Naive thymus-derived CD8-positive, alpha-beta T cell (primary cell): ENCODE measurements around the gene ADGRA3. TPM values are rescaled to one million over a fixed set of nuclear protein-coding genes. Genes with fewer than 3 reads are reported as not detected.

Experiments used
- ATAC-seq, 2 donors: fragments of 150-1000 bp; cut with Tn5 transposase in 1 of 2; sonication (Bioruptor Pico), chemical (Tn5 transposase) in 1 of 2; 1 replicate in 1 of 2; 2 replicates in 1 of 2; pipeline ENCODE4 v1.10.0; 2021; ENCODE audit warnings: mild to moderate bottlenecking in 2 of 2, moderate library complexity in 2 of 2
- POLR2A ChIA-PET: fragments of 350-600 bp; sonication (Branson Sonifier 250); formaldehyde crosslinking; loops from one replicate; lab custom pipeline; 2021; ENCODE audit warnings: antibody characterized with exemption; lab: Charles Lee
- DNase-seq, 10 donors: peaks; one replicate each; pipeline versions ENCODE4 v3.0.0 to v3.0.0-alpha.2; 2020 to 2022
- H3K27ac Mint-ChIP-seq, 10 donors: one replicate each; pipeline ENCODE4 v1.8.0; 2020 to 2022; ENCODE audit warnings: mild to moderate bottlenecking in 10 of 10, mixed read lengths in 10 of 10, moderate library complexity in 4 of 10, inconsistent platforms in 1 of 10
- H3K27me3 Mint-ChIP-seq, 5 donors: one replicate each; pipeline ENCODE4 v1.8.0; 2021 to 2022; ENCODE audit warnings: mixed read lengths in 5 of 5
- H3K36me3 Mint-ChIP-seq, 3 donors: one replicate each; pipeline ENCODE4 v1.8.0; 2020 to 2022; ENCODE audit warnings: mixed read lengths in 3 of 3, mild to moderate bottlenecking in 2 of 3, inconsistent platforms in 1 of 3
- H3K4me1 Mint-ChIP-seq, 4 donors: one replicate each; pipeline ENCODE4 v1.8.0; 2021 to 2022; ENCODE audit warnings: mixed read lengths in 4 of 4
- H3K4me3 Mint-ChIP-seq, 10 donors: one replicate each; pipeline ENCODE4 v1.8.0; 2020 to 2022; ENCODE audit warnings: mild to moderate bottlenecking in 10 of 10, mixed read lengths in 10 of 10, moderate library complexity in 6 of 10, inconsistent platforms in 1 of 10
- H3K9me3 Mint-ChIP-seq, 9 donors: one replicate each; pipeline ENCODE4 v1.8.0; 2020 to 2022; ENCODE audit warnings: mixed read lengths in 9 of 9, mild to moderate bottlenecking in 3 of 9, inconsistent platforms in 1 of 9, moderate library complexity in 1 of 9
- polyA plus RNA-seq, 3 donors: library from polyadenylated mRNA; unstranded; fragments of 300-500 nt; fragmentation: Illumina TruSeq; gene quantifications; one replicate each; pipeline ENCODE4 v1.2.3, GENCODE V29; 2021
- total RNA-seq, 8 experiments: library from RNA in 2 of 8; stranded (reverse) in 2 of 8; gene quantifications; one replicate each; pipeline ENCODE4 v1.2.3 and lab custom pipeline; 2021 to 2026

ADGRA3 gene
- total and polyA plus RNA-seq, 5 experiments from 2014 or later: 0.41 to 2.1 (median 1.7) TPM

- Mint-ChIP-seq H3K4me3 (no peak overlapping the region), H3K4me1 (no peaks in the 10 kb centered on the region), H3K27me3 (no peaks in the 10 kb centered on the region), H3K27ac (no peak overlapping the region), H3K36me3 (no peaks in the 10 kb centered on the region), H3K9me3 (peaks cover 0 to 3% (median 0%) of the 10 kb centered on the region in 9 donors)
- ATAC-seq: no peak
- POLR2A ChIA-PET: no interaction called here
- no peak for DNase-seq
These were observed 145.8 kb downstream of the ADGRA3 start for GRCh38 chr4:22369901-22370562.

GRCh38 chr4:22363787-22364186 lies 152.1 kb downstream of the ADGRA3 start:
- ATAC-seq: no peak
- Mint-ChIP-seq H3K4me3 (no peak overlapping the region), H3K36me3 (peaks cover 0 to 5% (median 0%) of the 10 kb centered on the region in 3 donors), H3K9me3 (peaks cover 0 to 6% (median 2%) of the 10 kb centered on the region in 9 donors), H3K4me1 (no peaks in the 10 kb centered on the region), H3K27me3 (no peaks in the 10 kb centered on the region), H3K27ac (no peak overlapping the region)
- DNase-seq: no peak
- POLR2A ChIA-PET: no interaction called here

- Mint-ChIP-seq H3K27me3 (no peaks in the 10 kb centered on the region), H3K9me3 (peaks cover 0 to 13% (median 4%) of the 10 kb centered on the region in 9 donors), H3K4me3 (no peak overlapping the region)
These were observed 152.8 kb downstream of the ADGRA3 start for GRCh38 chr4:22363036-22363435.

GRCh38 chr4:22356987-22357596 lies 158.8 kb downstream of the ADGRA3 start:
- POLR2A ChIA-PET: no interaction called here
- Mint-ChIP-seq H3K9me3 (peaks cover 0 to 26% (median 8%) of the 10 kb centered on the region in 9 donors), H3K27me3 (peaks cover 0 to 3% (median 3%) of the 10 kb centered on the region in 5 donors), H3K27ac (no peak overlapping the region), H3K4me1 (no peaks in the 10 kb centered on the region), H3K4me3 (no peak overlapping the region), H3K36me3 (peaks cover 0 to 8% (median 6%) of the 10 kb centered on the region in 3 donors)
- DNase-seq: peak in 2 of 10 donors; percentile 10 to 13
- peak; percentile 41 to 70 for ATAC-seq

More at GRCh38 chr4:22363036-22363435, 152.8 kb downstream of the ADGRA3 start:
- H3K27ac Mint-ChIP-seq: no peak overlapping the region
- peaks cover 0 to 8% (median 2%) of the 10 kb centered on the region in 3 donors for H3K36me3 Mint-ChIP-seq
- POLR2A ChIA-PET: no interaction called here
- ATAC-seq: no peak
- no peaks in the 10 kb centered on the region for H3K4me1 Mint-ChIP-seq
- no peak for DNase-seq

- Mint-ChIP-seq H3K27me3 (peaks cover 0 to 3% (median 3%) of the 10 kb centered on the region in 5 donors), H3K36me3 (no peaks in the 10 kb centered on the region), H3K4me3 (no peak overlapping the region), H3K27ac (no peak overlapping the region), H3K9me3 (peaks cover 0 to 8% (median 0%) of the 10 kb centered on the region in 9 donors), H3K4me1 (no peaks in the 10 kb centered on the region)
- DNase-seq (no peak), ATAC-seq (no peak)
- POLR2A ChIA-PET: no interaction called here
These were observed 167.5 kb downstream of the ADGRA3 start for GRCh38 chr4:22348410-22348809.

GRCh38 chr4:22345678-22346077 lies 170.2 kb downstream of the ADGRA3 start:
- ATAC-seq (no peak), DNase-seq (no peak)
- Mint-ChIP-seq H3K36me3 (no peaks in the 10 kb centered on the region), H3K9me3 (peaks cover 0 to 6% (median 0%) of the 10 kb centered on the region in 9 donors), H3K27ac (no peak overlapping the region), H3K27me3 (no peaks in the 10 kb centered on the region), H3K4me3 (no peak overlapping the region), H3K4me1 (no peaks in the 10 kb centered on the region)
- POLR2A ChIA-PET: no interaction called here

GRCh38 chr4:22345055-22345454 lies 170.8 kb downstream of the ADGRA3 start:
- POLR2A ChIA-PET: no interaction called here
- DNase-seq: no peak
- Mint-ChIP-seq H3K36me3 (no peaks in the 10 kb centered on the region), H3K4me3 (no peak overlapping the region), H3K27ac (no peak overlapping the region), H3K9me3 (peaks cover 0 to 6% (median 0%) of the 10 kb centered on the region in 9 donors), H3K27me3 (no peaks in the 10 kb centered on the region), H3K4me1 (no peaks in the 10 kb centered on the region)
- ATAC-seq: no peak

GRCh38 chr4:22343606-22344005 lies 172.3 kb downstream of the ADGRA3 start:
- Mint-ChIP-seq H3K9me3 (peaks cover 0 to 6% (median 0%) of the 10 kb centered on the region in 9 donors), H3K27ac (no peak overlapping the region), H3K27me3 (no peaks in the 10 kb centered on the region), H3K4me1 (no peaks in the 10 kb centered on the region), H3K4me3 (no peak overlapping the region), H3K36me3 (no peaks in the 10 kb centered on the region)
- ATAC-seq (no peak), DNase-seq (no peak)
- POLR2A ChIA-PET: no interaction called here

GRCh38 chr4:22339491-22339890 lies 176.4 kb downstream of the ADGRA3 start:
- Mint-ChIP-seq H3K4me1 (no peaks in the 10 kb centered on the region), H3K27me3 (no peaks in the 10 kb centered on the region), H3K36me3 (peaks cover 0 to 2% (median 0%) of the 10 kb centered on the region in 3 donors), H3K9me3 (peaks cover 0 to 6% (median 2%) of the 10 kb centered on the region in 9 donors), H3K27ac (no peak overlapping the region), H3K4me3 (no peak overlapping the region)
- DNase-seq: no peak
- POLR2A ChIA-PET: no interaction called here
- ATAC-seq: no peak

- H3K9me3 Mint-ChIP-seq: peaks cover 0 to 6% (median 2%) of the 10 kb centered on the region in 9 donors
- DNase-seq (no peak), ATAC-seq (no peak)
- H3K4me3 Mint-ChIP-seq: no peak overlapping the region
- no peak overlapping the region for H3K27ac Mint-ChIP-seq
- POLR2A ChIA-PET: no interaction called here
- H3K27me3 Mint-ChIP-seq: no peaks in the 10 kb centered on the region
- H3K36me3 Mint-ChIP-seq: peaks cover 0 to 2% (median 0%) of the 10 kb centered on the region in 3 donors
- no peaks in the 10 kb centered on the region for H3K4me1 Mint-ChIP-seq
These were observed 177.1 kb downstream of the ADGRA3 start for GRCh38 chr4:22338796-22339195.

Other genes starting within 250 kb of the ADGRA3 start
- not detected for gene GBA3, start 176.9 kb upstream of the ADGRA3 start, total RNA-seq
- gene GBA3, start 176.9 kb upstream of the ADGRA3 start, polyA plus RNA-seq: under 1 TPM in 2 of 3 donors, not detected in 1; 0.07 to 0.21 TPM